Cortex of kidney (tissue), 1 donor: ENCODE measurements around the gene RELCH.
"Not testable (repeated sequence)": the region's sequence is repeated elsewhere in the genome, so short reads cannot be mapped to it uniquely, and the experiment has no call there.

Source experiments
- DNase-seq: peaks from one replicate; lab custom pipeline; 2025; lab: John Stamatoyannopoulos, UW

Gene RELCH

GRCh38 chr18:62186774-62187542, at the start of gene RELCH, which contains the start of gene PIGN:
TSS of gene RELCH (plus strand) at chr18:62187255. CDS start at chr18:62187506, 251 bp downstream.
TSS of gene PIGN (minus strand) at chr18:62187056. CDS start at chr18:62161353, 25,703 bp downstream.
- DNase-seq, result peak; percentile 13

GRCh38 chr18:62138461-62139235, 48.4 kb upstream of the RELCH start:
- no peak for DNase-seq

- no peak for DNase-seq
Observed at GRCh38 chr18:62140259-62140658, 46.8 kb upstream of the RELCH start.

- no peak for DNase-seq
Observed at GRCh38 chr18:62144338-62144737, 42.7 kb upstream of the RELCH start.

- no peak for DNase-seq
Observed at GRCh38 chr18:62151068-62151771, 35.8 kb upstream of the RELCH start.

GRCh38 chr18:62152844-62153243, 34.2 kb upstream of the RELCH start:
- no peak for DNase-seq

GRCh38 chr18:62157843-62158242, 29.2 kb upstream of the RELCH start:
- DNase-seq, result no peak

GRCh38 chr18:62164310-62164709, 22.7 kb upstream of the RELCH start:
- DNase-seq, result no peak

- DNase-seq, result no peak
Observed at GRCh38 chr18:62164855-62165487, 22.1 kb upstream of the RELCH start.

GRCh38 chr18:62165583-62165982, 21.5 kb upstream of the RELCH start:
- no peak for DNase-seq

GRCh38 chr18:62166524-62166923, 20.5 kb upstream of the RELCH start:
- not testable (repeated sequence) for DNase-seq

- DNase-seq, result no peak
Observed at GRCh38 chr18:62170857-62171256, 16.2 kb upstream of the RELCH start.

GRCh38 chr18:62172298-62172697, 14.8 kb upstream of the RELCH start:
- no peak for DNase-seq

- DNase-seq, result no peak
Observed at GRCh38 chr18:62175521-62175920, 11.5 kb upstream of the RELCH start.

- DNase-seq, result no peak
Observed at GRCh38 chr18:62177271-62177670, 9.8 kb upstream of the RELCH start.

GRCh38 chr18:62179213-62179612, 7.8 kb upstream of the RELCH start:
- DNase-seq, result no peak

- DNase-seq, result no peak
Observed at GRCh38 chr18:62182220-62182619, 4.8 kb upstream of the RELCH start.

- no peak for DNase-seq
Observed at GRCh38 chr18:62183578-62184195, 3.4 kb upstream of the RELCH start.

- DNase-seq, result no peak
Observed at GRCh38 chr18:62186499-62186773, 619 bp upstream of the RELCH start.

GRCh38 chr18:62187543-62188510, 772 bp downstream of the RELCH start:
- DNase-seq, result no peak

- no peak for DNase-seq
Observed at GRCh38 chr18:62189208-62189607, 2.2 kb downstream of the RELCH start.
